HepG2 (cell line): ENCODE results near the gene TAF11L9. TPM values are rescaled to one million over a fixed set of nuclear protein-coding genes. Genes with fewer than 3 reads are reported as not detected.

Source experiments
- ATAC-seq: fragments of 200-7000 bp; cut with Tn5 transposase; 3 replicates; pipeline ENCODE4 v1.9.1; 2020; ENCODE audit warnings: mild to moderate bottlenecking, moderate library complexity
- BruUV-seq: library from RNA; stranded (reverse); fragments of 400-500 nt; replicated peaks from 2 replicates; lab custom pipeline; 2021; lab: Mats Ljungman, UMichigan
- CTCF ChIA-PET: fragments of 300-600 bp; formaldehyde crosslinking; extraction: SDS; loops from one replicate; lab custom pipeline; 2021; ENCODE audit warnings: low total read pairs, inconsistent platforms, low intra/inter-chr PET ratio; lab: Yijun Ruan, JAX
- POLR2A ChIA-PET: fragments of 350-600 bp; sonication (Branson Sonifier 250); formaldehyde crosslinking; loops from one replicate; lab custom pipeline; 2020; ENCODE audit warnings: antibody characterized with exemption, inconsistent platforms; lab: Yijun Ruan, JAX
- DNase-seq: peaks from one replicate; pipeline ENCODE4 v3.0.0-alpha.2; 2015; ENCODE audit warnings: low spot score
- FAIRE-seq: peaks from 3 replicates; lab custom pipeline; 2011; peaks lifted over from hg19 to GRCh38; lab: Jason Lieb, UNC
- H2AFZ ChIP-seq: one replicate; pipeline ENCODE4 v1.6.1; 2011; ENCODE audit warnings: low read length, inconsistent platforms
- H3K27ac ChIP-seq: fragments of 300-600 bp; 3 replicates; pipeline ENCODE4 v1.8.0; 2011; ENCODE audit warnings: mixed run types, mild to moderate bottlenecking, mixed read lengths, low read length, inconsistent platforms; ENCODE audit not compliant: insufficient read depth; ENCODE audit errors: extremely low read length
- H3K27me3 ChIP-seq, 2 experiments: fragments of 200-600 bp in 1 of 2; 2 replicates in 1 of 2; 3 replicates in 1 of 2; pipeline versions ENCODE4 v1.6.0 to v1.8.0; 2011; ENCODE audit warnings: low read length in 2 of 2, mild to moderate bottlenecking in 2 of 2, moderate library complexity in 2 of 2, inconsistent platforms in 1 of 2; ENCODE audit not compliant: insufficient read depth in 2 of 2, control insufficient read depth in 1 of 2
- H3K36me3 ChIP-seq, 2 experiments: fragments of 200-600 bp in 1 of 2; replicated peaks in 1 of 2; 2 replicates in 1 of 2; 3 replicates in 1 of 2; pipeline versions ENCODE4 v1.5.1 to v1.8.0; 2011; ENCODE audit warnings: low read length in 2 of 2, inconsistent platforms in 1 of 2; ENCODE audit not compliant: insufficient read depth in 2 of 2, control insufficient read depth in 1 of 2
- H3K4me1 ChIP-seq: 2 replicates; pipeline ENCODE4 v1.5.1; 2012; ENCODE audit warnings: low read length, inconsistent platforms; ENCODE audit not compliant: insufficient read depth
- H3K4me2 ChIP-seq: 2 replicates; pipeline ENCODE4 v1.6.0; 2011; ENCODE audit warnings: low read depth, low read length, inconsistent platforms
- H3K4me3 ChIP-seq, 3 experiments: fragments of 200-600 bp in 1 of 3; sonication (generic), shearing (Covaris generic) in 1 of 3; replicated peaks in 1 of 3; 2 replicates each; pipeline ENCODE4 v1.5.1; 2011 to 2016; ENCODE audit warnings: low read length in 3 of 3, inconsistent platforms in 2 of 3, low read depth in 2 of 3, mild to moderate bottlenecking in 2 of 3, control low read depth in 1 of 3, mixed read lengths in 1 of 3; ENCODE audit not compliant: insufficient read depth in 1 of 3
- H3K79me2 ChIP-seq: one replicate; pipeline ENCODE4 v1.6.1; 2011; ENCODE audit warnings: low read length, inconsistent platforms; ENCODE audit not compliant: insufficient read depth
- H3K9ac ChIP-seq: 2 replicates; pipeline ENCODE4 v1.6.0; 2011; ENCODE audit warnings: mild to moderate bottlenecking, low read depth, low read length, inconsistent platforms; ENCODE audit not compliant: insufficient read depth
- H3K9me3 ChIP-seq: 2 replicates; pipeline ENCODE4 v1.5.1; 2012; ENCODE audit warnings: mild to moderate bottlenecking, low read length
- H4K20me1 ChIP-seq: 2 replicates; pipeline ENCODE4 v1.6.0; 2011; ENCODE audit warnings: inconsistent platforms, mild to moderate bottlenecking, low read length, moderate library complexity; ENCODE audit not compliant: insufficient read depth
- HDAC6 ChIP-seq: fragments of 200-600 bp; sonication (generic); IDR thresholded peaks from 2 replicates; pipeline ENCODE4 v1.7.0; 2017; ENCODE audit warnings: mild to moderate bottlenecking, antibody characterized with exemption, low read length, low read depth
- KMT2A ChIP-seq: sonication (generic); formaldehyde crosslinking; IDR thresholded peaks from 2 replicates; pipeline ENCODE4 v1.4.0; 2020; ENCODE audit warnings: missing genetic modification reagents
- SSRP1 ChIP-seq: IDR thresholded peaks from 2 replicates; pipeline ENCODE4 v1.6.1; 2016; ENCODE audit warnings: control low read depth
- TRIM24 ChIP-seq: sonication (generic); formaldehyde crosslinking; IDR thresholded peaks from 2 replicates; pipeline ENCODE4 v1.8.0; 2022; ENCODE audit warnings: mild to moderate bottlenecking, missing genetic modification reagents
- ZNF441 ChIP-seq: sonication (generic); formaldehyde crosslinking; IDR thresholded peaks from 2 replicates; pipeline ENCODE4 v1.7.0; 2021; ENCODE audit warnings: missing genetic modification reagents, borderline replicate concordance
- WGBS: methylation state at CpG from one replicate; pipeline ENCODE4 v1.1.6; 2017; ENCODE audit warnings: low lambda C conversion rate; 5-methylcytosine and 5-hydroxymethylcytosine counted together
- in situ Hi-C: cut with HindIII; loops from 2 replicates; pipeline ENCODE4 v1.10.0; 2017; ENCODE audit warnings: low pct_unique_long_range_greater_than_20kb; ENCODE audit not compliant: extremely low pct_ligation_motif_present
- intact Hi-C: fragments of 100-400 bp; cut with micrococcal nuclease; formaldehyde crosslinking; loops from one replicate; pipeline ENCODE4 v1.10.0; 2022; ENCODE audit not compliant: unreplicated experiment
- polyA plus RNA-seq, 8 experiments: library from polyadenylated mRNA; depleted of rRNA in 3 of 8; stranded (reverse) in 7 of 8; unstranded in 1 of 8; fragments of >200 nt; fragmentation: Illumina TruSeq in 4 of 8; extraction: Trizol in 4 of 8; gene quantifications; 2 replicates each; pipeline versions ENCODE4 v1.2.1 to v1.2.3, GENCODE V29; 2011 to 2016; ENCODE audit warnings: low read depth in 4 of 8, missing spikeins in 1 of 8, mixed read lengths in 1 of 8; ENCODE audit not compliant: insufficient read depth in 1 of 8
- total RNA-seq, 5 experiments: library from RNA; depleted of rRNA; stranded (reverse); fragments of >200 nt; fragmentation: Illumina TruSeq; extraction: Trizol; gene quantifications; 2 replicates each; pipeline ENCODE4 v1.2.3, GENCODE V29; 2016; ENCODE audit warnings: low read depth in 1 of 5
- TF ChIP-seq, protein P1 (sequence below): sonication (generic); formaldehyde crosslinking; conservative IDR thresholded peaks from 2 replicates; pipeline ENCODE4 v1.8.1; 2023; ENCODE audit warnings: missing genetic modification reagents
- TF ChIP-seq, protein P2 (sequence below): sonication (generic); formaldehyde crosslinking; IDR thresholded peaks from 2 replicates; pipeline ENCODE4 v1.4.0; 2020; ENCODE audit warnings: missing genetic modification reagents
- TF ChIP-seq, protein P3 (sequence below): sonication (generic); formaldehyde crosslinking; IDR thresholded peaks from 2 replicates; pipeline ENCODE4 v1.4.0; 2020; ENCODE audit warnings: mild to moderate bottlenecking, missing genetic modification reagents
- TF ChIP-seq, protein P4 (sequence below): sonication (generic); formaldehyde crosslinking; IDR thresholded peaks from 2 replicates; pipeline ENCODE4 v1.9.0; 2021; ENCODE audit warnings: missing genetic modification reagents, mild to moderate bottlenecking, borderline replicate concordance

Gene TAF11L9
- total and polyA plus RNA-seq, 2 of the 13 experiments (the other 11 are each of a cell fraction or from before 2014, with no cell fraction given): not detected

DNA sequence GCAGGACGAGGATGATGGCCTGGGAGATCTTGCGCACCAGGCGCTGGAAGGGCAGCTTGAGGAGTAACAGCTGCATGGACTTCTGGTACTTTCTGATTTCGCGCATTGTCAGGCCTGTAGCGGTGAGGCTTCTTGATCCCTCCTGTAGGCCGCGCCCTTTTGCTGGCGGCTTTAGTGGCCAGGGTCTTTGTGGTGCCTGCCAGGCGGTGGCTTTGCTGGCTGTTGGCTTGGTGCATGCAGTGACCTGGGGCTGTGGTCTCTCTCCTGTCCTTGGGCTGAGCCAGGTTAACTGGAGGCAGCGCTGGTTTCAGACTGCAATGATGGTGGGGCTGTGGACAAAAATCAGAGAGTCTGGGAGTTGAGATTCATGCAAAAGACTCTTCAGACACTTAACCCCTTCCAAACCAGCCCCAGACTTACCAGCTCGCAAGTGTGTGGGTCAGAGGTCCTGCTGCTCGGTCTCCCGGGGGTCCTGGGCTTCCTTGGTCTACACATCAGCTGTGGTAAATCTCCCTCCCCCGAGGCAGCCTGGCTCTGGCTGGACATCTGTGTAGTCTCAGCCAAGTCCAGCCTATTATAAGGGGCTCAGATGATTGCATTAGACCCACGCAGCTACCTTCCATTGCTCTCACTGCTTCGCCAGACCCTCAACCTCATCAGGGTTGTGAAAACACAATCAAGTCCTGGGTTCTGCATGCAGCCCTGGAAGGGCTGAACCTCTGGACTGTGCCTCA lies 20.8 kb upstream of the TAF11L9 start:
- 41% methylated on average over 16 of the region's 17 CpGs for WGBS
- intact Hi-C loops: no loop called here

More for the DNA sequence above, 20.8 kb upstream of the TAF11L9 start:
- Histone ChIP-seq H3K79me2 (no peaks in the 10 kb centered on the region), H2AFZ (no peak overlapping the region), H3K9me3 (no peaks in the 10 kb centered on the region), H3K36me3 (no peaks in the 10 kb centered on the region), H3K4me3 (no peak overlapping the region), H3K4me1 (no peaks in the 10 kb centered on the region), H3K4me2 (no peak overlapping the region), H3K9ac (no peak overlapping the region), H3K27me3 (no peaks in the 10 kb centered on the region), H3K27ac (no peak overlapping the region), H4K20me1 (no peaks in the 10 kb centered on the region)
- CTCF ChIA-PET: no interaction called here
- no peak for TF ChIP-seq TRIM24 (CRISPR knock-in tag)
- TF ChIP-seq, protein P1, sequence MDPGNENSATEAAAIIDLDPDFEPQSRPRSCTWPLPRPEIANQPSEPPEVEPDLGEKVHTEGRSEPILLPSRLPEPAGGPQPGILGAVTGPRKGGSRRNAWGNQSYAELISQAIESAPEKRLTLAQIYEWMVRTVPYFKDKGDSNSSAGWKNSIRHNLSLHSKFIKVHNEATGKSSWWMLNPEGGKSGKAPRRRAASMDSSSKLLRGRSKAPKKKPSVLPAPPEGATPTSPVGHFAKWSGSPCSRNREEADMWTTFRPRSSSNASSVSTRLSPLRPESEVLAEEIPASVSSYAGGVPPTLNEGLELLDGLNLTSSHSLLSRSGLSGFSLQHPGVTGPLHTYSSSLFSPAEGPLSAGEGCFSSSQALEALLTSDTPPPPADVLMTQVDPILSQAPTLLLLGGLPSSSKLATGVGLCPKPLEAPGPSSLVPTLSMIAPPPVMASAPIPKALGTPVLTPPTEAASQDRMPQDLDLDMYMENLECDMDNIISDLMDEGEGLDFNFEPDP (CRISPR knock-in tag): no peak
- no peak for TF ChIP-seq HDAC6
- no peak for TF ChIP-seq ZNF441 (CRISPR knock-in tag)
- TF ChIP-seq, protein P2, sequence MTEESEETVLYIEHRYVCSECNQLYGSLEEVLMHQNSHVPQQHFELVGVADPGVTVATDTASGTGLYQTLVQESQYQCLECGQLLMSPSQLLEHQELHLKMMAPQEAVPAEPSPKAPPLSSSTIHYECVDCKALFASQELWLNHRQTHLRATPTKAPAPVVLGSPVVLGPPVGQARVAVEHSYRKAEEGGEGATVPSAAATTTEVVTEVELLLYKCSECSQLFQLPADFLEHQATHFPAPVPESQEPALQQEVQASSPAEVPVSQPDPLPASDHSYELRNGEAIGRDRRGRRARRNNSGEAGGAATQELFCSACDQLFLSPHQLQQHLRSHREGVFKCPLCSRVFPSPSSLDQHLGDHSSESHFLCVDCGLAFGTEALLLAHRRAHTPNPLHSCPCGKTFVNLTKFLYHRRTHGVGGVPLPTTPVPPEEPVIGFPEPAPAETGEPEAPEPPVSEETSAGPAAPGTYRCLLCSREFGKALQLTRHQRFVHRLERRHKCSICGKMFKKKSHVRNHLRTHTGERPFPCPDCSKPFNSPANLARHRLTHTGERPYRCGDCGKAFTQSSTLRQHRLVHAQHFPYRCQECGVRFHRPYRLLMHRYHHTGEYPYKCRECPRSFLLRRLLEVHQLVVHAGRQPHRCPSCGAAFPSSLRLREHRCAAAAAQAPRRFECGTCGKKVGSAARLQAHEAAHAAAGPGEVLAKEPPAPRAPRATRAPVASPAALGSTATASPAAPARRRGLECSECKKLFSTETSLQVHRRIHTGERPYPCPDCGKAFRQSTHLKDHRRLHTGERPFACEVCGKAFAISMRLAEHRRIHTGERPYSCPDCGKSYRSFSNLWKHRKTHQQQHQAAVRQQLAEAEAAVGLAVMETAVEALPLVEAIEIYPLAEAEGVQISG (CRISPR knock-in tag): no peak
- TF ChIP-seq, protein P3, sequence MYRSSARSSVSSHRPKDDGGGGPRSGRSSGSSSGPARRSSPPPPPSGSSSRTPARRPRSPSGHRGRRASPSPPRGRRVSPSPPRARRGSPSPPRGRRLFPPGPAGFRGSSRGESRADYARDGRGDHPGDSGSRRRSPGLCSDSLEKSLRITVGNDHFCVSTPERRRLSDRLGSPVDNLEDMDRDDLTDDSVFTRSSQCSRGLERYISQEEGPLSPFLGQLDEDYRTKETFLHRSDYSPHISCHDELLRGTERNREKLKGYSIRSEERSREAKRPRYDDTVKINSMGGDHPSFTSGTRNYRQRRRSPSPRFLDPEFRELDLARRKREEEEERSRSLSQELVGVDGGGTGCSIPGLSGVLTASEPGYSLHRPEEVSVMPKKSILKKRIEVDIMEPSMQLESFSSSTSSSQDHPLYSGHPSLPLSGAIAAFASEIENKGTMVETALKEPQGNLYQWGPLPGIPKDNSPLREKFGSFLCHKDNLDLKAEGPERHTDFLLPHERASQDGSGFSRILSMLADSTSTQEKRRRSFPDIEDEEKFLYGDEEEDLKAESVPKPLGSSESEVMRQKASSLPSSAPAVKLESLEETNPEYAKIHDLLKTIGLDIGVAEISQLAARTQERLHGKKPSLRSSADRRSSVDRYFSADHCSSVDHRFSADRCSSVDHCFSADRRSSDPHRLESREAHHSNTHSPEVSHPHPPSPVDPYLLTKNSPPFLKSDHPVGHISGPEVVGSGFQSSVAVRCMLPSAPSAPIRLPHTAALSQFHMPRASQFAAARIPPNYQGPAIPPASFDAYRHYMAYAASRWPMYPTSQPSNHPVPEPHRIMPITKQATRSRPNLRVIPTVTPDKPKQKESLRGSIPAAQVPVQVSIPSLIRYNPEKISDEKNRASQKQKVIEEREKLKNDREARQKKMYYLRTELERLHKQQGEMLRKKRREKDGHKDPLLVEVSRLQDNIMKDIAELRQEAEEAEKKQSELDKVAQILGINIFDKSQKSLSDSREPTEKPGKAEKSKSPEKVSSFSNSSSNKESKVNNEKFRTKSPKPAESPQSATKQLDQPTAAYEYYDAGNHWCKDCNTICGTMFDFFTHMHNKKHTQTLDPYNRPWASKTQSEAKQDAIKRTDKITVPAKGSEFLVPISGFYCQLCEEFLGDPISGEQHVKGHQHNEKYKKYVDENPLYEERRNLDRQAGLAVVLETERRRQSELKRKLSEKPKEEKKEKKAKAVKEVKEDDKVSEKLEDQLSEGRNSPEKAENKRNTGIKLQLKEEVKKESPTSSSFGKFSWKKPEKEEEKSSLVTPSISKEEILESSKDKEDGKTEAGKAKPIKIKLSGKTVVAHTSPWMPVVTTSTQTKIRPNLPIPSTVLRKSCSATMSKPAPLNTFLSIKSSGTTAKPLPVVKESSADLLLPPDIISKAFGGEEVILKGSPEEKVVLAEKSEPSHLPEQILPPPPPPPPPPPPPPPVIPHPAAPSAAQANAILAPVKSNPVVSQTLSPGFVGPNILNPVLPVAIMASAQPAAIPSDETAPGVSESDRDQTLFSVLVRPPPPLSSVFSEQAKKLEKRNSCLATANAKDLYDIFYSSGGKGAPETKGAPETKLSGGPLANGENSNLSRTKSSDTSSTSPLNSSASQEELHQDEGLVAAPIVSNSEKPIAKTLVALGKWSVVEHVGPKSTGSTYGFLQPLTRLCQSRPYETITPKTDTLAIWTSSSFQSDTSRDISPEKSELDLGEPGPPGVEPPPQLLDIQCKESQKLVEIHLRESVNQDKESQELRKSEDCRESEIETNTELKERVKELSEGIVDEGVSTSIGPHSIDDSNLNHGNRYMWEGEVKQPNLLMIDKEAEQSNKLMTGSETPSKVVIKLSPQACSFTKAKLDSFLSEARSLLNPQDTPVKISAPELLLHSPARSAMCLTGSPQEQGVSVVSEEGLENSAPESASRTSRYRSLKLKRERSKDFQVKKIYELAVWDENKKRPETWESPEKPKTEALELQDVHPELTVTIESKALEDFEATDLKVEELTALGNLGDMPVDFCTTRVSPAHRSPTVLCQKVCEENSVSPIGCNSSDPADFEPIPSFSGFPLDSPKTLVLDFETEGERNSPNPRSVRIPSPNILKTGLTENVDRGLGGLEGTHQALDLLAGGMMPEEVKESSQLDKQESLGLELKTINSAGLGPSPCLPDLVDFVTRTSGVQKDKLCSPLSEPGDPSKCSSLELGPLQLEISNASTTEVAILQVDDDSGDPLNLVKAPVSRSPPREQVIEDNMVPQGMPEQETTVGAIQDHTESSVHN (CRISPR knock-in tag): no peak
- TF ChIP-seq KMT2A (CRISPR knock-in tag): no peak
- TF ChIP-seq SSRP1 (CRISPR knock-in tag): no peak
- TF ChIP-seq, protein P4, sequence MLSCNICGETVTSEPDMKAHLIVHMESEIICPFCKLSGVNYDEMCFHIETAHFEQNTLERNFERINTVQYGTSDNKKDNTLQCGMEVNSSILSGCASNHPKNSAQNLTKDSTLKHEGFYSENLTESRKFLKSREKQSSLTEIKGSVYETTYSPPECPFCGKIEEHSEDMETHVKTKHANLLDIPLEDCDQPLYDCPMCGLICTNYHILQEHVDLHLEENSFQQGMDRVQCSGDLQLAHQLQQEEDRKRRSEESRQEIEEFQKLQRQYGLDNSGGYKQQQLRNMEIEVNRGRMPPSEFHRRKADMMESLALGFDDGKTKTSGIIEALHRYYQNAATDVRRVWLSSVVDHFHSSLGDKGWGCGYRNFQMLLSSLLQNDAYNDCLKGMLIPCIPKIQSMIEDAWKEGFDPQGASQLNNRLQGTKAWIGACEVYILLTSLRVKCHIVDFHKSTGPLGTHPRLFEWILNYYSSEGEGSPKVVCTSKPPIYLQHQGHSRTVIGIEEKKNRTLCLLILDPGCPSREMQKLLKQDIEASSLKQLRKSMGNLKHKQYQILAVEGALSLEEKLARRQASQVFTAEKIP (CRISPR knock-in tag): no peak
- no TSS peak for BruUV-seq
- no peak for ATAC-seq
- no peak for FAIRE-seq
- in situ Hi-C loops: no loop called here
- DNase-seq: no peak
- POLR2A ChIA-PET: no interaction called here
